Activated CD4-positive, alpha-beta memory T cell treated with anti-CD3 and anti-CD28 coated beads for 36 hours (primary cell): ENCODE measurements around the gene THAP12. TPM values are rescaled to one million over a fixed set of nuclear protein-coding genes. Genes with fewer than 3 reads are reported as not detected.
A peak's percentile ranks its signal among the peaks of the same experiment; 100 is the strongest.

Source experiments
- CTCF ChIA-PET: fragments of 350-600 bp; sonication (Branson Sonifier 250); formaldehyde crosslinking; loops from one replicate; lab custom pipeline; 2021; ENCODE audit warnings: antibody characterized with exemption, inconsistent platforms; lab: Charles Lee
- POLR2A ChIA-PET: fragments of 350-600 bp; sonication (Branson Sonifier 250); formaldehyde crosslinking; loops from one replicate; lab custom pipeline; 2021; ENCODE audit warnings: antibody characterized with exemption; lab: Charles Lee
- DNase-seq: peaks from one replicate; pipeline ENCODE4 v3.0.0-alpha.2; 2020
- H3K27ac Mint-ChIP-seq: one replicate; pipeline ENCODE4 v1.8.0; 2021; ENCODE audit warnings: mixed read lengths
- H3K27me3 Mint-ChIP-seq: one replicate; pipeline ENCODE4 v1.8.0; 2021; ENCODE audit warnings: mixed read lengths
- H3K36me3 Mint-ChIP-seq: one replicate; pipeline ENCODE4 v1.8.0; 2021; ENCODE audit warnings: mixed read lengths
- H3K4me1 Mint-ChIP-seq: one replicate; pipeline ENCODE4 v1.8.0; 2021; ENCODE audit warnings: low read depth, mixed read lengths
- H3K4me3 Mint-ChIP-seq: one replicate; pipeline ENCODE4 v1.8.0; 2021; ENCODE audit warnings: mild to moderate bottlenecking, mixed read lengths
- H3K9me3 Mint-ChIP-seq: one replicate; pipeline ENCODE4 v1.8.0; 2021; ENCODE audit warnings: mixed read lengths
- intact Hi-C: fragments of 100-400 bp; cut with micrococcal nuclease; formaldehyde crosslinking; loops from one replicate; pipeline ENCODE4 v1.15.1; 2023
- total RNA-seq, 2 experiments: library from RNA; stranded (reverse); gene quantifications; one replicate each; pipeline ENCODE4 v1.2.3, GENCODE V29; 2021

Gene THAP12
- total RNA-seq, 2 experiments from 2014 or later, result 46.2 to 49.2 TPM

- H3K4me1 Mint-ChIP-seq, result peaks cover 70% of the 10 kb centered on the region
These were observed 4.0 kb downstream of the THAP12 start for GRCh38 chr11:76376746-76377558.

GRCh38 chr11:76371170-76371569 lies 9.8 kb downstream of the THAP12 start:
- ChIA-PET CTCF (interaction anchor here (1.6 kb wide), 1 partner anchor 164 kb away, joined by 4 read pairs; no protein-coding TSS in a partner anchor), POLR2A (interaction anchor here (1.0 kb wide), 1 partner anchor 9 kb away, joined by 3 read pairs; no protein-coding TSS in a partner anchor)
- Mint-ChIP-seq H3K36me3 (no peaks in the 10 kb centered on the region), H3K4me3 (no peak overlapping the region), H3K27ac (peak overlapping the region; percentile 55), H3K9me3 (no peaks in the 10 kb centered on the region), H3K4me1 (peaks cover 59% of the 10 kb centered on the region), H3K27me3 (no peaks in the 10 kb centered on the region)
- intact Hi-C loops, result loop anchor here (1.0 to 2.0 kb wide), 2 partner anchors 9 to 74 kb away; partner anchors contain the start of gene EMSY
- peak; percentile 63 for DNase-seq

More at GRCh38 chr11:76376746-76377558, 4.0 kb downstream of the THAP12 start:
- Mint-ChIP-seq H3K27me3 (no peaks in the 10 kb centered on the region), H3K27ac (no peak overlapping the region), H3K4me3 (no peak overlapping the region), H3K36me3 (peaks cover 3% of the 10 kb centered on the region), H3K9me3 (no peaks in the 10 kb centered on the region)
- POLR2A ChIA-PET, result no interaction called here
- DNase-seq, result no peak
- CTCF ChIA-PET, result no interaction called here
- intact Hi-C loops, result loop anchor here (5.0 kb wide), 1 partner anchor 170 kb away; the partner anchor contains the start of gene WNT11

- intact Hi-C loops, result no loop called here
- Mint-ChIP-seq H3K4me3 (no peak overlapping the region), H3K4me1 (peaks cover 54% of the 10 kb centered on the region), H3K27me3 (no peaks in the 10 kb centered on the region), H3K36me3 (peaks cover 7% of the 10 kb centered on the region), H3K27ac (no peak overlapping the region), H3K9me3 (no peaks in the 10 kb centered on the region)
- POLR2A ChIA-PET, result no interaction called here
- CTCF ChIA-PET, result no interaction called here
- no peak for DNase-seq
These were observed 11.5 kb downstream of the THAP12 start for GRCh38 chr11:76369406-76369805.

- CTCF ChIA-PET, result no interaction called here
- intact Hi-C loops, result no loop called here
- H3K4me3 Mint-ChIP-seq, result no peak overlapping the region
- no peak for DNase-seq
- no peak overlapping the region for H3K27ac Mint-ChIP-seq
- no peaks in the 10 kb centered on the region for H3K27me3 Mint-ChIP-seq
- H3K36me3 Mint-ChIP-seq, result peaks cover 9% of the 10 kb centered on the region
- POLR2A ChIA-PET, result no interaction called here
- no peaks in the 10 kb centered on the region for H3K9me3 Mint-ChIP-seq
- peaks cover 51% of the 10 kb centered on the region for H3K4me1 Mint-ChIP-seq
These were observed 12.4 kb downstream of the THAP12 start for GRCh38 chr11:76368490-76368889.

GRCh38 chr11:76365038-76365679 lies 15.8 kb downstream of the THAP12 start:
- Mint-ChIP-seq H3K9me3 (no peaks in the 10 kb centered on the region), H3K27me3 (no peaks in the 10 kb centered on the region), H3K4me1 (peaks cover 44% of the 10 kb centered on the region), H3K27ac (no peak overlapping the region), H3K4me3 (no peak overlapping the region), H3K36me3 (peaks cover 21% of the 10 kb centered on the region)
- intact Hi-C loops, result no loop called here
- ChIA-PET CTCF (interaction anchor here (0.7 kb wide), 1 partner anchor 59 kb away, joined by 3 read pairs; no protein-coding TSS in a partner anchor), POLR2A (no interaction called here)
- no peak for DNase-seq

- Mint-ChIP-seq H3K27ac (no peak overlapping the region), H3K9me3 (no peaks in the 10 kb centered on the region)
- POLR2A ChIA-PET, result interaction anchor here (0.7 to 1.2 kb wide), 2 partner anchors 8 to 18 kb away, joined by 3 to 4 read pairs; no protein-coding TSS in a partner anchor
These were observed 18.2 kb downstream of the THAP12 start for GRCh38 chr11:76362716-76363115.

GRCh38 chr11:76361776-76362175 lies 19.2 kb downstream of the THAP12 start:
- no peak overlapping the region for H3K4me3 Mint-ChIP-seq
- H3K36me3 Mint-ChIP-seq, result peaks cover 37% of the 10 kb centered on the region
- H3K4me1 Mint-ChIP-seq, result peaks cover 24% of the 10 kb centered on the region
- ChIA-PET POLR2A (interaction anchor here (0.7 to 1.2 kb wide), 2 partner anchors 9 to 18 kb away, joined by 3 to 4 read pairs; no protein-coding TSS in a partner anchor), CTCF (no interaction called here)
- H3K27me3 Mint-ChIP-seq, result no peaks in the 10 kb centered on the region
- intact Hi-C loops, result no loop called here
- H3K9me3 Mint-ChIP-seq, result no peaks in the 10 kb centered on the region
- no peak for DNase-seq
- H3K27ac Mint-ChIP-seq, result no peak overlapping the region

More at GRCh38 chr11:76362716-76363115, 18.2 kb downstream of the THAP12 start:
- Mint-ChIP-seq H3K27me3 (no peaks in the 10 kb centered on the region), H3K4me1 (peaks cover 26% of the 10 kb centered on the region), H3K4me3 (no peak overlapping the region), H3K36me3 (peaks cover 33% of the 10 kb centered on the region)
- CTCF ChIA-PET, result no interaction called here
- intact Hi-C loops, result no loop called here
- DNase-seq, result no peak

GRCh38 chr11:76361374-76361773 lies 19.6 kb downstream of the THAP12 start:
- peaks cover 24% of the 10 kb centered on the region for H3K4me1 Mint-ChIP-seq
- H3K9me3 Mint-ChIP-seq, result no peaks in the 10 kb centered on the region
- H3K27me3 Mint-ChIP-seq, result no peaks in the 10 kb centered on the region
- ChIA-PET CTCF (no interaction called here), POLR2A (interaction anchor here (1.2 kb wide), 1 partner anchor 19 kb away, joined by 4 read pairs; no protein-coding TSS in a partner anchor)
- DNase-seq, result no peak
- H3K27ac Mint-ChIP-seq, result no peak overlapping the region
- H3K4me3 Mint-ChIP-seq, result no peak overlapping the region
- intact Hi-C loops, result no loop called here
- H3K36me3 Mint-ChIP-seq, result peaks cover 38% of the 10 kb centered on the region

GRCh38 chr11:76355172-76355571 lies 25.8 kb downstream of the THAP12 start:
- Mint-ChIP-seq H3K36me3 (peaks cover 67% of the 10 kb centered on the region), H3K4me1 (no peaks in the 10 kb centered on the region), H3K27me3 (no peaks in the 10 kb centered on the region), H3K9me3 (peaks cover 16% of the 10 kb centered on the region), H3K27ac (no peak overlapping the region), H3K4me3 (no peak overlapping the region)
- intact Hi-C loops, result no loop called here
- no peak for DNase-seq
- ChIA-PET POLR2A (no interaction called here), CTCF (interaction anchor here (0.7 kb wide), 1 partner anchor 203 kb away, joined by 4 read pairs; no protein-coding TSS in a partner anchor)

GRCh38 chr11:76348348-76348747 lies 32.6 kb downstream of the THAP12 start:
- Mint-ChIP-seq H3K27ac (no peak overlapping the region), H3K27me3 (no peaks in the 10 kb centered on the region), H3K36me3 (peaks cover 27% of the 10 kb centered on the region), H3K4me1 (no peaks in the 10 kb centered on the region), H3K4me3 (no peak overlapping the region), H3K9me3 (no peaks in the 10 kb centered on the region)
- intact Hi-C loops, result no loop called here
- DNase-seq, result no peak
- POLR2A ChIA-PET, result no interaction called here
- CTCF ChIA-PET, result interaction anchor here (1.3 kb wide), 1 partner anchor 29 kb away, joined by 3 read pairs; no protein-coding TSS in a partner anchor

- DNase-seq, result no peak
- Mint-ChIP-seq H3K4me3 (no peak overlapping the region), H3K27me3 (no peaks in the 10 kb centered on the region), H3K36me3 (peaks cover 19% of the 10 kb centered on the region), H3K9me3 (no peaks in the 10 kb centered on the region), H3K27ac (no peak overlapping the region), H3K4me1 (no peaks in the 10 kb centered on the region)
- intact Hi-C loops, result no loop called here
- ChIA-PET POLR2A (no interaction called here), CTCF (no interaction called here)
These were observed 33.5 kb downstream of the THAP12 start for GRCh38 chr11:76347466-76347865.

GRCh38 chr11:76339221-76339620 lies 41.7 kb downstream of the THAP12 start:
- peaks cover 21% of the 10 kb centered on the region for H3K4me1 Mint-ChIP-seq
- H3K4me3 Mint-ChIP-seq, result no peak overlapping the region
- no peaks in the 10 kb centered on the region for H3K27me3 Mint-ChIP-seq
- H3K36me3 Mint-ChIP-seq, result peaks cover 3% of the 10 kb centered on the region
- POLR2A ChIA-PET, result no interaction called here
- intact Hi-C loops, result no loop called here
- H3K27ac Mint-ChIP-seq, result no peak overlapping the region
- peak; percentile 23 for DNase-seq
- CTCF ChIA-PET, result interaction anchor here (0.6 to 2.2 kb wide), 2 partner anchors 131 to 330 kb away, joined by 3 to 11 read pairs; no protein-coding TSS in a partner anchor
- peaks cover 22% of the 10 kb centered on the region for H3K9me3 Mint-ChIP-seq
